GM12892 (cell line): ENCODE measurements around the gene IL17C.

Source experiments
- POLR2A ChIP-seq: IDR thresholded peaks from 2 replicates; pipeline ENCODE4 v1.6.1; 2011; ENCODE audit warnings: low read depth, low read length, control low read depth
- TAF1 ChIP-seq: IDR thresholded peaks from 2 replicates; pipeline ENCODE4 v1.6.1; 2011; ENCODE audit warnings: low read depth, mild to moderate bottlenecking, control low read depth, low read length, borderline replicate concordance

GRCh38 chr16:88651989-88652761, 13.8 kb downstream of the IL17C start:
- TF ChIP-seq TAF1 (no peak), POLR2A (no peak)
